Gastroesophageal sphincter (tissue), 4 donors: Measurements from ENCODE around the gene ROBO1. TPM values are rescaled to one million over a fixed set of nuclear protein-coding genes. Genes with fewer than 3 reads are reported as not detected.

Source experiments
- ATAC-seq: fragments of 150-250 bp; one replicate; pipeline ENCODE4 v1.9.1; 2016; ENCODE audit warnings: mild to moderate bottlenecking, moderate library complexity
- H3K27ac ChIP-seq, 4 donors: fragments of 200-600 bp; sonication (generic) in 3 of 4; 1 replicate in 3 of 4; 2 replicates in 1 of 4; pipeline ENCODE4 v1.5.1; 2016 to 2019
- H3K27me3 ChIP-seq: fragments of 200-600 bp; sonication (generic); one replicate; pipeline ENCODE4 v1.5.1; 2019
- H3K36me3 ChIP-seq, 2 donors: fragments of 200-600 bp; sonication (generic); one replicate each; pipeline ENCODE4 v1.5.1; 2019; ENCODE audit warnings: control low read depth in 1 of 2
- H3K4me1 ChIP-seq, 3 donors: fragments of 200-600 bp; sonication (generic); 1 replicate in 2 of 3; 2 replicates in 1 of 3; pipeline ENCODE4 v1.5.1; 2016 to 2019; ENCODE audit warnings: control low read depth in 2 of 3
- H3K4me3 ChIP-seq, 2 donors: fragments of 200-600 bp; sonication (generic); one replicate each; pipeline ENCODE4 v1.5.1; 2019; ENCODE audit warnings: mild to moderate bottlenecking in 1 of 2, moderate library complexity in 1 of 2
- H3K9me3 ChIP-seq, 3 donors: fragments of 200-600 bp; sonication (generic); one replicate each; pipeline ENCODE4 v1.5.1; 2017 to 2019; ENCODE audit warnings: control low read depth in 2 of 3
- EP300 ChIP-seq: sonication (generic); formaldehyde crosslinking; IDR thresholded peaks from one replicate; pipeline ENCODE4 v1.6.1; 2017; ENCODE audit warnings: antibody characterized with exemption, mild to moderate bottlenecking
- POLR2A ChIP-seq, 2 donors: fragments of 450-650 bp; IDR thresholded peaks; one replicate each; pipeline ENCODE4 v1.6.1; 2017; ENCODE audit warnings: antibody characterized with exemption in 2 of 2, mild to moderate bottlenecking in 2 of 2, moderate library complexity in 1 of 2
- POLR2AphosphoS5 ChIP-seq: sonication (generic); formaldehyde crosslinking; IDR thresholded peaks from one replicate; pipeline ENCODE4 v1.6.1; 2017; ENCODE audit warnings: antibody characterized with exemption
- WGBS, 2 donors: methylation state at CpG; one replicate each; pipeline ENCODE4 v1.1.5; 2018; ENCODE audit warnings: low coverage in 1 of 2; 5-methylcytosine and 5-hydroxymethylcytosine counted together
- total RNA-seq, 4 donors: library from RNA; depleted of rRNA; stranded (reverse); fragments of >200 nt; gene quantifications; one replicate each; pipeline ENCODE4 v1.1.0, GENCODE V29; 2016
- TF ChIP-seq, protein P1 (sequence below), 4 experiments: fragments of 200-600 bp in 2 of 4; fragments of 450-650 bp in 2 of 4; sonication (generic) in 1 of 4; IDR thresholded peaks; one replicate each; pipeline ENCODE4 v1.5.1; 2017 to 2019; ENCODE audit warnings: antibody characterized with exemption in 4 of 4, mild to moderate bottlenecking in 2 of 4, moderate library complexity in 2 of 4

The ROBO1 gene
- total RNA-seq, 4 donors from 2014 or later: 9.7 to 15.3 (median 12.9) TPM

GRCh38 chr3:79204351-79204750, 563.4 kb downstream of the ROBO1 start:
- H3K9me3 ChIP-seq: no peaks in the 10 kb centered on the region
- H3K27ac ChIP-seq: no peak overlapping the region
- ATAC-seq: no peak
- WGBS, 2 donors: 94 to 100% methylated on average over 2 to 3 of the region's 3 CpGs
- H3K4me3 ChIP-seq: no peak overlapping the region
- TF ChIP-seq, protein P1, sequence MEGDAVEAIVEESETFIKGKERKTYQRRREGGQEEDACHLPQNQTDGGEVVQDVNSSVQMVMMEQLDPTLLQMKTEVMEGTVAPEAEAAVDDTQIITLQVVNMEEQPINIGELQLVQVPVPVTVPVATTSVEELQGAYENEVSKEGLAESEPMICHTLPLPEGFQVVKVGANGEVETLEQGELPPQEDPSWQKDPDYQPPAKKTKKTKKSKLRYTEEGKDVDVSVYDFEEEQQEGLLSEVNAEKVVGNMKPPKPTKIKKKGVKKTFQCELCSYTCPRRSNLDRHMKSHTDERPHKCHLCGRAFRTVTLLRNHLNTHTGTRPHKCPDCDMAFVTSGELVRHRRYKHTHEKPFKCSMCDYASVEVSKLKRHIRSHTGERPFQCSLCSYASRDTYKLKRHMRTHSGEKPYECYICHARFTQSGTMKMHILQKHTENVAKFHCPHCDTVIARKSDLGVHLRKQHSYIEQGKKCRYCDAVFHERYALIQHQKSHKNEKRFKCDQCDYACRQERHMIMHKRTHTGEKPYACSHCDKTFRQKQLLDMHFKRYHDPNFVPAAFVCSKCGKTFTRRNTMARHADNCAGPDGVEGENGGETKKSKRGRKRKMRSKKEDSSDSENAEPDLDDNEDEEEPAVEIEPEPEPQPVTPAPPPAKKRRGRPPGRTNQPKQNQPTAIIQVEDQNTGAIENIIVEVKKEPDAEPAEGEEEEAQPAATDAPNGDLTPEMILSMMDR (IDR thresholded peaks at IDR 0.05): no peak
- TF ChIP-seq POLR2A (IDR thresholded peaks at IDR 0.05) (no peak), EP300 (no peak), POLR2AphosphoS5 (no peak)
- H3K4me1 ChIP-seq: no peaks in the 10 kb centered on the region
- no peaks in the 10 kb centered on the region for H3K36me3 ChIP-seq
- H3K27me3 ChIP-seq: no peaks in the 10 kb centered on the region

DNA sequence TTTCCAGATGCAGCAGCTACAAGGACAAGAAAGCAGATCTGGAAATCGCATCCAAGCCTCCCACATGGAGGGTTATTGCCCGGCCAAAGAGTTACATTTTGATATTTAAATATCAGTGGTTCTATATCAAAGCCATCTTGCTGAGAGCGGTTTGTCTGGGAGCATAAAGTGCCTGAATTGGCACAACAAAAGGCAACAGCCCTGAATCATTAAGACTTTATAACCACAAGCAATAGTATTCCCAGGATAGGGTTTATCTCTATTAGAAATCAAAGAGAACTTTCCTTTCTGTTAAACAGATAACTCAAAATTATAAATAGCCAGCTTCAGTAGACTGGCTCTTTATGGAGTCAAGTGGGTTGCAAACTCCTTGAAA, 564.7 kb downstream of the ROBO1 start:
- Histone ChIP-seq H3K36me3 (no peaks in the 10 kb centered on the region), H3K4me3 (no peak overlapping the region), H3K9me3 (no peaks in the 10 kb centered on the region), H3K27me3 (no peaks in the 10 kb centered on the region), H3K4me1 (no peaks in the 10 kb centered on the region), H3K27ac (no peak overlapping the region)
- WGBS, 2 donors: 48 to 49% methylated on average over 3 of the region's 3 CpGs
- no peak for TF ChIP-seq POLR2A (IDR thresholded peaks at IDR 0.05)
- TF ChIP-seq, protein P1 (IDR thresholded peaks at IDR 0.05): no peak
- TF ChIP-seq EP300: no peak
- ATAC-seq: no peak

DNA sequence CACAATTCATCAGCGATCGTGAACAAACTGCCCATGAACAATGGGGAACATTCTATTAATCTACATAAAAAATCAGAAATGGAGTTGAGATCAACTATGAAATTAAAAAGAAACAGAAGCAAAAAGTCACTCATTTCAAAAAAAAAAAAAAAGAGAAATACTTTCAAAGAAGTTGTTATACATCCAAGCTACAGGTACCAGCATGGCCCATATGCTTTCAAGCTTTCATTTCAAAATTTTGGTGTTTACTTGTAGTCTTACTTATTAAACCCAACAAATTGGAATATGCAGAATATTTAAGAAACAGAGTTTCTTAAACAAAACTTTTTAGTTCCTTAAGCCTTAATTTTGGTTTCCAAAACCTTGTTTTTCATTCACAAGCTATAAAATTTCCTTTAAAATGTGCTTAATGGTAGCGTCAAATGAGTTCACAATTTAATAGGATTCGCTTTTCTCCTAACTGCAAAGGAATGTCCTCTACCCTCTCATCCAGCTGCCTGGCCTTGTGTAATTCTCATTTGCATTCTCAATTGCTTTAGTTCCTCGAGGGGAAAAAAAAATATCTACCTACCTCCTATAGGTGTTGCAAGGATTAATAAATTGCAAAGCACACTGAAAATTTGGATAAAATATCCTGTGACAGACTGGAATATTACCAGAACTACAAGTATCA, 565.2 kb downstream of the ROBO1 start:
- Histone ChIP-seq H3K27me3 (no peaks in the 10 kb centered on the region), H3K9me3 (no peaks in the 10 kb centered on the region), H3K4me3 (no peak overlapping the region), H3K36me3 (no peaks in the 10 kb centered on the region), H3K4me1 (no peaks in the 10 kb centered on the region), H3K27ac (no peak overlapping the region)
- 92 to 95% methylated on average over 4 of the region's 5 CpGs for WGBS, 2 donors
- TF ChIP-seq, protein P1 (IDR thresholded peaks at IDR 0.05): no peak
- TF ChIP-seq POLR2AphosphoS5 (no peak), POLR2A (IDR thresholded peaks at IDR 0.05) (no peak), EP300 (no peak)
- no peak for ATAC-seq

DNA sequence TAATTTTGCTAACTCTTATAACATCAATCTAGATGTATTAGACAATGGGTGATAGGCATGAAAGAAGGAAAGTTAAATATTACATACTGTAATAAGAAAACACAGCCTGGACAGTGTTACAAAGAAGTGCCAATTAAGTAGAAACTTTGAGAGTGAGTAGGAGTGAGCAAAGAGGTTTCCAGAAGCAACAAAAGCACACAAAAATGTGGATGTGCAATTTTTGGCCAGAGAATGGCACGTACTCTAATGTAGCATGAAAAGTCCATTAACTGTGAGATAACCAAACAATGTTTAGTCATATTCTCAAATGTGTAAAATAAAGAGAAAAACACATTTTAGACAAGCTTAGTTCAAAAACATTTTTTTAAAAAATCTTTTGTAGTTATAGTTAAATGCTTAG, 567.3 kb downstream of the ROBO1 start:
- no peak for ATAC-seq
- H3K9me3 ChIP-seq: no peaks in the 10 kb centered on the region
- no peaks in the 10 kb centered on the region for H3K27me3 ChIP-seq
- no peaks in the 10 kb centered on the region for H3K36me3 ChIP-seq
- 25 to 40% methylated on average over 1 of the region's 1 CpG for WGBS, 2 donors
- H3K27ac ChIP-seq: no peak overlapping the region
- TF ChIP-seq, protein P1 (IDR thresholded peaks at IDR 0.05): no peak
- TF ChIP-seq POLR2AphosphoS5 (no peak), POLR2A (IDR thresholded peaks at IDR 0.05) (no peak), EP300 (no peak)
- H3K4me3 ChIP-seq: no peak overlapping the region
- H3K4me1 ChIP-seq: no peaks in the 10 kb centered on the region

DNA sequence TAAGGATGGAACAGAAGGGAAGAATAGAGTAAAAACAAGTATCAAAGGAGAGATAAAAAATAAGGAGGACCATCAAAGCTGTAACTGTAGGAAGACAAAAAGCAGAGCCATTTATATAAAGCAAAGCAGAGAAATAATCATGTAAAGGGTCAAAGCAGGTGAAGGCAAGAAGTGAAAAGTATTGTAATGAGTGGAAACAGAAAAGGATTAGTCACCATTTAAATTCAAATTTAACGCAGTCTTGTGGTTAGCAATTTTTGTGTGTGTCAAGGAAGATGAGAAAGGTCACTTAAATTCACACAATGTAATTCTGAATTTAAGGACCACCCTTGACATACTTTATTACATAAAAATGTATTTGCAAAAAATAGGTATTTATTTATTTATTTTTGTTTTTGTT, 567.8 kb downstream of the ROBO1 start:
- 33 to 36% methylated on average over 1 of the region's 1 CpG for WGBS, 2 donors

More for the DNA sequence above, 567.8 kb downstream of the ROBO1 start:
- no peak overlapping the region for H3K27ac ChIP-seq
- no peak overlapping the region for H3K4me3 ChIP-seq
- no peaks in the 10 kb centered on the region for H3K4me1 ChIP-seq
- no peaks in the 10 kb centered on the region for H3K36me3 ChIP-seq
- no peaks in the 10 kb centered on the region for H3K27me3 ChIP-seq
- no peaks in the 10 kb centered on the region for H3K9me3 ChIP-seq
- TF ChIP-seq EP300 (no peak), POLR2A (IDR thresholded peaks at IDR 0.05) (no peak), POLR2AphosphoS5 (no peak)
- TF ChIP-seq, protein P1 (IDR thresholded peaks at IDR 0.05): no peak
- no peak for ATAC-seq
